Natural killer cell (primary cell): Measurements from ENCODE around the gene KYNU. TPM values are rescaled to one million over a fixed set of nuclear protein-coding genes. Genes with fewer than 3 reads are reported as not detected.
"Not testable (repeated sequence)": the region's sequence is repeated elsewhere in the genome, so short reads cannot be mapped to it uniquely, and the experiment has no call there.

Source experiments
- ATAC-seq, 3 donors: fragments of 150-1000 bp in 2 of 3; fragments of 200-7000 bp in 1 of 3; cut with Tn5 transposase; 1 replicate in 1 of 3; 2 replicates in 2 of 3; pipeline ENCODE4 v1.10.0; 2021; ENCODE audit warnings: mild to moderate bottlenecking in 2 of 3, moderate library complexity in 2 of 3
- DNase-seq, 2 donors: peaks; one replicate each; pipeline versions ENCODE4 v3.0.0 to v3.0.0-alpha.2; 2013 to 2021; ENCODE audit warnings: mixed read lengths in 1 of 2
- H3K27ac ChIP-seq: one replicate; pipeline ENCODE4 v1.5.1; 2013; ENCODE audit warnings: mild to moderate bottlenecking, low read length
- H3K27me3 ChIP-seq: one replicate; pipeline ENCODE4 v1.6.1; 2013; ENCODE audit warnings: low read length; ENCODE audit not compliant: control insufficient read depth, insufficient read depth
- H3K36me3 ChIP-seq: one replicate; pipeline ENCODE4 v1.6.1; 2013; ENCODE audit warnings: low read length; ENCODE audit not compliant: control insufficient read depth, insufficient read depth
- H3K4me1 ChIP-seq: one replicate; pipeline ENCODE4 v1.6.1; 2013; ENCODE audit warnings: low read length; ENCODE audit not compliant: control insufficient read depth, insufficient read depth
- H3K4me3 ChIP-seq: one replicate; pipeline ENCODE4 v1.5.1; 2013; ENCODE audit warnings: low read length
- H3K9me3 ChIP-seq: one replicate; pipeline ENCODE4 v1.6.1; 2013; ENCODE audit warnings: low read length; ENCODE audit not compliant: control insufficient read depth, insufficient read depth
- H3K27ac Mint-ChIP-seq, 2 donors: one replicate each; pipeline ENCODE4 v1.8.0; 2022; ENCODE audit warnings: mild to moderate bottlenecking in 2 of 2, mixed read lengths in 2 of 2, moderate library complexity in 1 of 2
- H3K27me3 Mint-ChIP-seq, 2 donors: one replicate each; pipeline ENCODE4 v1.8.0; 2022; ENCODE audit warnings: low read depth in 2 of 2, mixed read lengths in 2 of 2
- H3K36me3 Mint-ChIP-seq: one replicate; pipeline ENCODE4 v1.8.0; 2022; ENCODE audit warnings: mixed read lengths
- H3K4me1 Mint-ChIP-seq, 2 donors: one replicate each; pipeline ENCODE4 v1.8.0; 2022; ENCODE audit warnings: mixed read lengths in 2 of 2
- H3K4me3 Mint-ChIP-seq: one replicate; pipeline ENCODE4 v1.8.0; 2022; ENCODE audit warnings: mild to moderate bottlenecking, moderate library complexity, mixed read lengths
- H3K9me3 Mint-ChIP-seq, 2 donors: one replicate each; pipeline ENCODE4 v1.8.0; 2022; ENCODE audit warnings: mixed read lengths in 2 of 2
- WGBS: methylation state at CpG from one replicate; pipeline ENCODE4 v1.1.7; 2013; ENCODE audit warnings: missing lambda C conversion rate; ENCODE audit not compliant: insufficient coverage; 5-methylcytosine and 5-hydroxymethylcytosine counted together
- intact Hi-C: fragments of 100-400 bp; cut with micrococcal nuclease; formaldehyde crosslinking; loops from one replicate; pipeline ENCODE4 v1.14.2; 2022
- total RNA-seq, 4 donors: library from RNA; stranded (reverse); fragments of 120-200 nt in 1 of 4; gene quantifications; one replicate each; pipeline versions ENCODE4 v1.2.3 to v1.2.4, GENCODE V29; 2013 to 2022
- TF ChIP-seq, protein P1 (sequence below): fragments of 200-600 bp; IDR thresholded peaks from one replicate; pipeline ENCODE4 v1.8.0; 2022; ENCODE audit warnings: antibody characterized with exemption

Gene KYNU
- total RNA-seq, 3 donors from 2014 or later (not counting 1 experiment from before 2014, with no cell fraction given), result 0.82 to 3.6 (median 3.3) TPM

GRCh38 chr2:143051465-143051864 is 174.0 kb downstream of the KYNU start:
- Mint-ChIP-seq H3K36me3 (no peaks in the 10 kb centered on the region), H3K27ac (no peak overlapping the region), H3K4me1 (no peaks in the 10 kb centered on the region), H3K4me3 (no peak overlapping the region), H3K27me3 (peaks cover 15 to 18% of the 10 kb centered on the region in 2 donors), H3K9me3 (no peaks in the 10 kb centered on the region)
- WGBS, result 95% methylated on average over 1 of the region's 1 CpG
- H3K4me3 ChIP-seq, result no peak overlapping the region
- no peaks in the 10 kb centered on the region for H3K36me3 ChIP-seq
- intact Hi-C loops, result no loop called here
- no peaks in the 10 kb centered on the region for H3K4me1 ChIP-seq
- no peaks in the 10 kb centered on the region for H3K27me3 ChIP-seq
- TF ChIP-seq, protein P1, sequence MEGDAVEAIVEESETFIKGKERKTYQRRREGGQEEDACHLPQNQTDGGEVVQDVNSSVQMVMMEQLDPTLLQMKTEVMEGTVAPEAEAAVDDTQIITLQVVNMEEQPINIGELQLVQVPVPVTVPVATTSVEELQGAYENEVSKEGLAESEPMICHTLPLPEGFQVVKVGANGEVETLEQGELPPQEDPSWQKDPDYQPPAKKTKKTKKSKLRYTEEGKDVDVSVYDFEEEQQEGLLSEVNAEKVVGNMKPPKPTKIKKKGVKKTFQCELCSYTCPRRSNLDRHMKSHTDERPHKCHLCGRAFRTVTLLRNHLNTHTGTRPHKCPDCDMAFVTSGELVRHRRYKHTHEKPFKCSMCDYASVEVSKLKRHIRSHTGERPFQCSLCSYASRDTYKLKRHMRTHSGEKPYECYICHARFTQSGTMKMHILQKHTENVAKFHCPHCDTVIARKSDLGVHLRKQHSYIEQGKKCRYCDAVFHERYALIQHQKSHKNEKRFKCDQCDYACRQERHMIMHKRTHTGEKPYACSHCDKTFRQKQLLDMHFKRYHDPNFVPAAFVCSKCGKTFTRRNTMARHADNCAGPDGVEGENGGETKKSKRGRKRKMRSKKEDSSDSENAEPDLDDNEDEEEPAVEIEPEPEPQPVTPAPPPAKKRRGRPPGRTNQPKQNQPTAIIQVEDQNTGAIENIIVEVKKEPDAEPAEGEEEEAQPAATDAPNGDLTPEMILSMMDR, result no peak
- H3K9me3 ChIP-seq, result peaks cover 3% of the 10 kb centered on the region
- no peak overlapping the region for H3K27ac ChIP-seq
- DNase-seq, result no peak
- no peak for ATAC-seq

- H3K27ac Mint-ChIP-seq, H3K36me3 Mint-ChIP-seq, H3K4me3 Mint-ChIP-seq, intact Hi-C loops, H3K27me3 ChIP-seq, H3K4me3 ChIP-seq, H3K4me1 Mint-ChIP-seq, DNase-seq, ATAC-seq, H3K36me3 ChIP-seq, H3K9me3 Mint-ChIP-seq, H3K27ac ChIP-seq, H3K9me3 ChIP-seq, H3K4me1 ChIP-seq: not testable (repeated sequence)
- WGBS, result 96% methylated on average over 4 of the region's 4 CpGs
- peaks cover 12 to 13% of the 10 kb centered on the region in 2 donors for H3K27me3 Mint-ChIP-seq
Measured at GRCh38 chr2:143053437-143053836, 176.0 kb downstream of the KYNU start.

GRCh38 chr2:143056550-143056949 is 179.1 kb downstream of the KYNU start:
- WGBS, result 96% methylated on average over 5 of the region's 5 CpGs
- no peak overlapping the region for H3K4me3 Mint-ChIP-seq
- TF ChIP-seq, protein P1, result no peak
- H3K27me3 Mint-ChIP-seq, result peaks cover 9 to 26% of the 10 kb centered on the region in 2 donors
- ATAC-seq, result no peak
- no peaks in the 10 kb centered on the region for H3K4me1 ChIP-seq
- intact Hi-C loops, result no loop called here
- no peaks in the 10 kb centered on the region for H3K9me3 Mint-ChIP-seq
- H3K4me3 ChIP-seq, result no peak overlapping the region
- no peaks in the 10 kb centered on the region for H3K36me3 Mint-ChIP-seq
- no peak overlapping the region for H3K27ac ChIP-seq
- H3K27ac Mint-ChIP-seq, result no peak overlapping the region
- peaks cover 9% of the 10 kb centered on the region for H3K9me3 ChIP-seq
- DNase-seq, result no peak
- no peaks in the 10 kb centered on the region for H3K36me3 ChIP-seq
- H3K27me3 ChIP-seq, result no peaks in the 10 kb centered on the region
- no peaks in the 10 kb centered on the region for H3K4me1 Mint-ChIP-seq

GRCh38 chr2:143058851-143059250 is 181.4 kb downstream of the KYNU start:
- Mint-ChIP-seq H3K9me3 (no peaks in the 10 kb centered on the region), H3K27me3 (peaks cover 4 to 20% of the 10 kb centered on the region in 2 donors), H3K4me1 (no peaks in the 10 kb centered on the region), H3K36me3 (no peaks in the 10 kb centered on the region), H3K27ac (no peak overlapping the region), H3K4me3 (no peak overlapping the region)
- DNase-seq (no peak), ATAC-seq (no peak)
- Histone ChIP-seq H3K4me1 (no peaks in the 10 kb centered on the region), H3K4me3 (no peak overlapping the region), H3K27me3 (peaks cover 4% of the 10 kb centered on the region), H3K27ac (no peak overlapping the region), H3K9me3 (peaks cover 9% of the 10 kb centered on the region), H3K36me3 (no peaks in the 10 kb centered on the region)
- WGBS, result 85% methylated on average over 1 of the region's 1 CpG
- TF ChIP-seq, protein P1, result no peak
- intact Hi-C loops, result no loop called here
